ENCODE measurements around the gene STXBP1. TPM values are rescaled to one million over a fixed set of nuclear protein-coding genes. Genes with fewer than 3 reads are reported as not detected.
"Not testable (repeated sequence)": the region's sequence is repeated elsewhere in the genome, so short reads cannot be mapped to it uniquely, and the experiment has no call there.

Gene STXBP1
- total RNA-seq, 6 donors from 2014 or later: 44.6 to 124 (median 76.1) TPM

DNA sequence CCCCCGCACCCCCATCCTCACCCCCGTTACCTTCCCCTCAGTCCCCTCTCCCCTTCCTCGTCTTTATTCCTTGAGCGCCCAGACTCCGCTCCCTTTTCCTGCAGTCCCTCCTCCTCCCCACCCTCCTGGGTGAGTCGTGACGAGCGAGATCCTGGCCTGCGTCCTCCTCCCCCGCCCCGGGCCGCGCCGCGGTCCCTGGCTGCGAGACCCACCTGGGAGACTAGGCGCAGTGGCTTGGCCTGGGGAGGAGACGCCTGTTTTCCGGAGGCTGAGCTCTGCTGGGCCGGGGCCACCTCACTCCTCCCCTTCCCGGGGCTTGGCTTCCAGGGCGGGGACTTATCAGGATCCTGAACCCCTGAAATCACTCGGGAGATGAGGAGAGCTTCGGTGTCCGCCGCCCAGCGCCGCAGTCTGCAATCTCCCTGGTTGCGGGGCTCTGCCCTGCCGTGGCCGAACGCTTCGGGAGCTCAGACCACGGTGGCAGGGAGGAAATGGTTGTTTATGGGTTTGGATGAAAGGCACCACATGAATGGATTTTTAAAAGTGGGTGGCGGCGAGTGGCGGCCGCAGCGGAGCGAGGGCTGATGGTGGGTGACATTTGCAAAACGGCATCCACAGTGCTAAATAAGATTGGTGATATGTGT lies 984 bp downstream of the STXBP1 start:
- Histone ChIP-seq H3K27me3 (peaks cover 0 to 4% (median 0%) of the 10 kb centered on the region in 4 donors), H3K4me3 (peak overlapping the region; percentile 82 to 96 (median 92)), H3K36me3 (no peaks in the 10 kb centered on the region), H3K9me3 (no peaks in the 10 kb centered on the region), H3K27ac (peak overlapping the region; percentile 85 to 98 (median 91)), H3K4me1 (peaks cover 19 to 38% (median 32%) of the 10 kb centered on the region in 4 donors)
- WGBS, 2 donors: 0 to 1% methylated on average over 13 to 30 of the region's 41 CpGs
- DNase-seq (peak; percentile 83 to 90), ATAC-seq (ENCODE audit: low FRiP score in 2 of 2) (peak; percentile 73)
- TF ChIP-seq POLR2AphosphoS5 (IDR thresholded peaks at IDR 0.05) (peak; percentile 54 to 77), POLR2A (IDR thresholded peaks at IDR 0.05) (peak in 3 of 4 donors; percentile 37 to 76 (median 68)), EP300 (IDR thresholded peaks at IDR 0.05) (no peak)
- TF ChIP-seq, protein P1, sequence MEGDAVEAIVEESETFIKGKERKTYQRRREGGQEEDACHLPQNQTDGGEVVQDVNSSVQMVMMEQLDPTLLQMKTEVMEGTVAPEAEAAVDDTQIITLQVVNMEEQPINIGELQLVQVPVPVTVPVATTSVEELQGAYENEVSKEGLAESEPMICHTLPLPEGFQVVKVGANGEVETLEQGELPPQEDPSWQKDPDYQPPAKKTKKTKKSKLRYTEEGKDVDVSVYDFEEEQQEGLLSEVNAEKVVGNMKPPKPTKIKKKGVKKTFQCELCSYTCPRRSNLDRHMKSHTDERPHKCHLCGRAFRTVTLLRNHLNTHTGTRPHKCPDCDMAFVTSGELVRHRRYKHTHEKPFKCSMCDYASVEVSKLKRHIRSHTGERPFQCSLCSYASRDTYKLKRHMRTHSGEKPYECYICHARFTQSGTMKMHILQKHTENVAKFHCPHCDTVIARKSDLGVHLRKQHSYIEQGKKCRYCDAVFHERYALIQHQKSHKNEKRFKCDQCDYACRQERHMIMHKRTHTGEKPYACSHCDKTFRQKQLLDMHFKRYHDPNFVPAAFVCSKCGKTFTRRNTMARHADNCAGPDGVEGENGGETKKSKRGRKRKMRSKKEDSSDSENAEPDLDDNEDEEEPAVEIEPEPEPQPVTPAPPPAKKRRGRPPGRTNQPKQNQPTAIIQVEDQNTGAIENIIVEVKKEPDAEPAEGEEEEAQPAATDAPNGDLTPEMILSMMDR (IDR thresholded peaks at IDR 0.05): no peak

- DNase-seq (no peak), ATAC-seq (ENCODE audit: low FRiP score in 2 of 2) (no peak)
- peak overlapping the region; percentile 85 to 98 (median 91) for H3K27ac ChIP-seq
- peaks cover 14 to 33% (median 27%) of the 10 kb centered on the region in 4 donors for H3K4me1 ChIP-seq
- 42% methylated on average over 5 of the region's 5 CpGs for WGBS, 2 donors
- H3K4me3 ChIP-seq: peak overlapping the region; percentile 82 to 96 (median 92)
- no peaks in the 10 kb centered on the region for H3K9me3 ChIP-seq
- TF ChIP-seq EP300 (IDR thresholded peaks at IDR 0.05) (no peak), POLR2A (IDR thresholded peaks at IDR 0.05) (no peak), POLR2AphosphoS5 (IDR thresholded peaks at IDR 0.05) (no peak)
- TF ChIP-seq, protein P1 (IDR thresholded peaks at IDR 0.05): no peak
- peaks cover 0 to 4% (median 0%) of the 10 kb centered on the region in 4 donors for H3K27me3 ChIP-seq
- no peaks in the 10 kb centered on the region for H3K36me3 ChIP-seq
Observed at GRCh38 chr9:127613583-127613954, 1.5 kb downstream of the STXBP1 start.

DNA sequence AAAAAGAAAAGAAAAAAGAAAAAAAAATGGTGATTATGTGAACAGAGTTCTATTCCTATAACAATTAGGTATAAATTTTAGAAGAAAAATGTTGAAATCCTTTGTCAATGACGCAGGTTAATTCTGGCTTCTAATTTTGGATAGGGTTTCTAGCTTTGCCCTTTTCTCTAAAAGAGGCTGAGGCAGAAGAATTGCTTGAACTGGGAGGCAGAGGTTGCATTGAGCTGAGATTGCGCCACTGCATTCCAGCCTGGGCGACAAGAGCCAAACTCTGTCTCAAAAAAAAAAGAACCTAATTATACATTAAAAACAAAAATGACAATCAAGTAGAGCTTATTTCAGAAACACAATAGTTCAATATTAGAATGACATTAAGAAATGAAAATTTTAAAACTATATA lies 2.9 kb downstream of the STXBP1 start:
- H3K27me3 ChIP-seq: peaks cover 0 to 4% (median 0%) of the 10 kb centered on the region in 4 donors
- H3K27ac ChIP-seq: peak overlapping the region in 2 of 4 donors; percentile 11 to 27
- no peaks in the 10 kb centered on the region for H3K9me3 ChIP-seq
- no peaks in the 10 kb centered on the region for H3K36me3 ChIP-seq
- WGBS, 2 donors: 56 to 58% methylated on average over 3 of the region's 3 CpGs
- DNase-seq (peak in 1 of 2 donors; percentile 34), ATAC-seq (ENCODE audit: low FRiP score in 2 of 2) (no peak)
- peaks cover 11 to 29% (median 23%) of the 10 kb centered on the region in 4 donors for H3K4me1 ChIP-seq
- H3K4me3 ChIP-seq: no peak overlapping the region
- TF ChIP-seq EP300 (IDR thresholded peaks at IDR 0.05) (no peak), POLR2A (IDR thresholded peaks at IDR 0.05) (no peak), POLR2AphosphoS5 (IDR thresholded peaks at IDR 0.05) (no peak)
- TF ChIP-seq, protein P1 (IDR thresholded peaks at IDR 0.05): no peak

- H3K9me3 ChIP-seq; H3K27me3 ChIP-seq; H3K4me3 ChIP-seq; H3K27ac ChIP-seq; H3K36me3 ChIP-seq; ATAC-seq (ENCODE audit: low FRiP score in 2 of 2); DNase-seq; H3K4me1 ChIP-seq: not testable (repeated sequence)
- 88 to 92% methylated on average over 10 of the region's 10 CpGs for WGBS, 2 donors
Observed at GRCh38 chr9:127621339-127621970, 9.4 kb downstream of the STXBP1 start.

DNA sequence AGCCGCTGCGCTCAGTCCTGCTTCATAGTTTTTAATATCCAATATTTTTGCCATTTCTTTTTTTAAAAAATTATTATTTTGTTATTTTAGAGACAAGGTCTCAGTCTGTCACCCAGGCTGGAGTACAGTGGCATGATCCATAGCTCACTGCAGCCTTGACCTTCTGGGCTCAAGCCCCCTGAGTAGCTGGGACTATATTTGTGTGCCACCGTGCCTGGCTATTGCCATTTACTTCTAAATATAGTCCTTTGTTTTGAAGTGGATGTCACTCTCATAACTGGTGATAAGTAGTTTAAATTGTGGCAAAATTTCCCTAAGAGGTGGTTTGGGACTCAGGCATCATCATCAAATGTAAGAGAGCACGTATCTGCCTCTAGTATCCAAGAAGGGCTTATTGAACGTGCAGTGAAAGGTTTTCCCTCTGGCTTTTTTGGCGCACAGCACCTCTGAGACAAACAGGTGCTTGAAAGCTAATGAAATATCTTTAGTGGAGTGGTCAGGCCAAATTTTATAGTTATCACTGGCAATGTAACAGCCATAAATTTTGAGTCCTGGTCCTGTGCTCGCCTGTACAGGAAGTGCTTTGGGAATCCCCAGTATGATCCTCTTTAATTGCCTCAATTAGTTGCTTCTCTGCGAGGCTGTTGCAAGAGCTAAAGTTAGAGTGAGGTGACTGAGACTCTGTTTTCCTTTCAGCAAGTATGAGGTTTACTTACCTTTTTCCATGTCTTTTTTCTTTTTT lies 14.8 kb downstream of the STXBP1 start:
- Histone ChIP-seq H3K36me3 (no peaks in the 10 kb centered on the region), H3K9me3 (no peaks in the 10 kb centered on the region), H3K4me1 (peaks cover 0 to 6% (median 4%) of the 10 kb centered on the region in 4 donors), H3K27ac (no peak overlapping the region), H3K4me3 (no peak overlapping the region), H3K27me3 (no peaks in the 10 kb centered on the region)
- WGBS, 2 donors: 67 to 68% methylated on average over 8 of the region's 8 CpGs
- no peak for ATAC-seq (ENCODE audit: low FRiP score in 2 of 2)
- TF ChIP-seq POLR2A (IDR thresholded peaks at IDR 0.05): no peak
- DNase-seq: no peak
